22Rv1 (cell line): ENCODE measurements around the gene UPF3A.

Experiments used
- H3K27ac ChIP-seq: fragments of 450-650 bp; 2 replicates; pipeline ENCODE4 v1.5.1; 2017
- CTCF ChIP-seq: fragments of 450-650 bp; IDR thresholded peaks from 2 replicates; pipeline ENCODE4 v1.5.1; 2017; ENCODE audit warnings: mild to moderate bottlenecking
- ZFX ChIP-seq: fragments of 450-650 bp; IDR thresholded peaks from 2 replicates; pipeline ENCODE4 v1.6.1; 2017; ENCODE audit warnings: antibody characterized with exemption, borderline replicate concordance

Gene UPF3A

GRCh38 chr13:114309086-114309485 lies 27.7 kb downstream of the UPF3A start:
- H3K27ac ChIP-seq = no peak overlapping the region
- no peak for TF ChIP-seq CTCF
- TF ChIP-seq ZFX = no peak

- H3K27ac ChIP-seq = no peak overlapping the region
- no peak for TF ChIP-seq CTCF
- TF ChIP-seq ZFX = no peak
Measured at GRCh38 chr13:114309806-114310410, 28.5 kb downstream of the UPF3A start.

- TF ChIP-seq CTCF (no peak), ZFX (no peak)
- H3K27ac ChIP-seq = no peak overlapping the region
Measured at GRCh38 chr13:114310956-114311355, 29.6 kb downstream of the UPF3A start.

- no peak overlapping the region for H3K27ac ChIP-seq
- TF ChIP-seq ZFX (no peak), CTCF (no peak)
Measured at GRCh38 chr13:114311387-114311786, 30.0 kb downstream of the UPF3A start.

- TF ChIP-seq CTCF (no peak), ZFX (no peak)
- H3K27ac ChIP-seq = no peak overlapping the region
Measured at GRCh38 chr13:114311908-114312307, 30.5 kb downstream of the UPF3A start.

- no peak for TF ChIP-seq CTCF
- no peak for TF ChIP-seq ZFX
- peak overlapping the region; percentile 92 for H3K27ac ChIP-seq
Measured at GRCh38 chr13:114313061-114313860, 31.9 kb downstream of the UPF3A start.

- TF ChIP-seq ZFX (no peak), CTCF (no peak)
Measured at GRCh38 chr13:114314074-114314912, 32.9 kb downstream of the UPF3A start, which contains the start of gene CHAMP1. TSS of gene CHAMP1 (plus strand) at chr13:114314503. CDS start at chr13:114323843, 9,340 bp downstream.

More at GRCh38 chr13:114314074-114314912, 32.9 kb downstream of the UPF3A start, which contains the start of gene CHAMP1:
- H3K27ac ChIP-seq = peak within 1 kb of the TSS; percentile 92
